OCI-LY7 (cell line): ENCODE results near the gene SIGLEC10.

Experiments used
- EZH2phosphoT487 ChIP-seq: fragments of 200-600 bp; sonication (generic); IDR thresholded peaks from 2 replicates; pipeline ENCODE4 v1.6.1; 2018; ENCODE audit warnings: low read depth, borderline replicate concordance, mild to moderate bottlenecking, mixed run types, antibody characterized with exemption, low read length, moderate library complexity, mixed read lengths
- TF ChIP-seq, protein P1 (sequence below): fragments of 200-600 bp; sonication (generic); conservative IDR thresholded peaks from 2 replicates; pipeline ENCODE4 v1.5.1; 2014; ENCODE audit warnings: mild to moderate bottlenecking, antibody characterized with exemption, low read length, moderate library complexity, mixed read lengths

DNA sequence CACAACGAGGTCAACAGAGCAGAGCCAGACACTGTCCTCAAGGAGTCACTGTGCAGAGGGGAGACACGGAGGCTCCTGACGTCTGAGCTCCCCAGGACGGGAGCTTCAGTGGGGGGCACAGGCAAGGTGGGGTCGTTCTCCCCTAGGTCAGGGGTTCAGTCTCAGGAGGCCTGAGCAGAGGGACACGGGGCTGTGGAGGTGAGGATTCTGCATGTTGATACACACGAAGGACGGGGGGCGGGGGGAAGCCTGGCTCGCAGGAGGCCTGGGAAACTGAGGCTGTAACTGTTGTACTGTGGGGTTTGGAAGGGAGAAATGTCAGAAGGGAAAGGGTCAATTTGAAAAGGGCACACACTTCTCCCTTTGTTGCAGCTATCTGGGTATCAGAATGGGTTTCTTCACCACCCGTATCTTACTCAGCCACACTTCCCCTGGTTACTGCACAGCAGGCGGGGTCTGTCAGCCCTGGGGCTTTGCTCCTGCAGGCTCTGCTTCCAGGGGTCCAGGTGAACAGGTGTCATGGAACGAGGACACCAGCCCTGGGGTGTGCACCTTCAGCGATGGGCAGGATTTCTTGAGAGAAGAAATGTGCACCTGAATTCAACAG lies 41.6 kb upstream of the SIGLEC10 start:
- no peak for TF ChIP-seq EZH2phosphoT487
- TF ChIP-seq, protein P1, sequence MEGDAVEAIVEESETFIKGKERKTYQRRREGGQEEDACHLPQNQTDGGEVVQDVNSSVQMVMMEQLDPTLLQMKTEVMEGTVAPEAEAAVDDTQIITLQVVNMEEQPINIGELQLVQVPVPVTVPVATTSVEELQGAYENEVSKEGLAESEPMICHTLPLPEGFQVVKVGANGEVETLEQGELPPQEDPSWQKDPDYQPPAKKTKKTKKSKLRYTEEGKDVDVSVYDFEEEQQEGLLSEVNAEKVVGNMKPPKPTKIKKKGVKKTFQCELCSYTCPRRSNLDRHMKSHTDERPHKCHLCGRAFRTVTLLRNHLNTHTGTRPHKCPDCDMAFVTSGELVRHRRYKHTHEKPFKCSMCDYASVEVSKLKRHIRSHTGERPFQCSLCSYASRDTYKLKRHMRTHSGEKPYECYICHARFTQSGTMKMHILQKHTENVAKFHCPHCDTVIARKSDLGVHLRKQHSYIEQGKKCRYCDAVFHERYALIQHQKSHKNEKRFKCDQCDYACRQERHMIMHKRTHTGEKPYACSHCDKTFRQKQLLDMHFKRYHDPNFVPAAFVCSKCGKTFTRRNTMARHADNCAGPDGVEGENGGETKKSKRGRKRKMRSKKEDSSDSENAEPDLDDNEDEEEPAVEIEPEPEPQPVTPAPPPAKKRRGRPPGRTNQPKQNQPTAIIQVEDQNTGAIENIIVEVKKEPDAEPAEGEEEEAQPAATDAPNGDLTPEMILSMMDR: no peak
